Myocyte (in vitro differentiated cells): ENCODE measurements around the gene SLAMF1. TPM values are rescaled to one million over a fixed set of nuclear protein-coding genes. Genes with fewer than 3 reads are reported as not detected.
"Not testable (repeated sequence)": the region's sequence is repeated elsewhere in the genome, so short reads cannot be mapped to it uniquely, and the experiment has no call there.

Source experiments
- DNase-seq: peaks from one replicate; pipeline ENCODE4 v3.0.0-alpha.2; 2012; ENCODE audit warnings: low read depth
- total RNA-seq: library from RNA; depleted of rRNA; stranded (reverse); fragments of >200 nt; gene quantifications from 2 replicates; pipeline ENCODE4 v1.2.3, GENCODE V29; 2014

Gene SLAMF1
- total RNA-seq, 1 donor from 2014 or later = not detected

DNA sequence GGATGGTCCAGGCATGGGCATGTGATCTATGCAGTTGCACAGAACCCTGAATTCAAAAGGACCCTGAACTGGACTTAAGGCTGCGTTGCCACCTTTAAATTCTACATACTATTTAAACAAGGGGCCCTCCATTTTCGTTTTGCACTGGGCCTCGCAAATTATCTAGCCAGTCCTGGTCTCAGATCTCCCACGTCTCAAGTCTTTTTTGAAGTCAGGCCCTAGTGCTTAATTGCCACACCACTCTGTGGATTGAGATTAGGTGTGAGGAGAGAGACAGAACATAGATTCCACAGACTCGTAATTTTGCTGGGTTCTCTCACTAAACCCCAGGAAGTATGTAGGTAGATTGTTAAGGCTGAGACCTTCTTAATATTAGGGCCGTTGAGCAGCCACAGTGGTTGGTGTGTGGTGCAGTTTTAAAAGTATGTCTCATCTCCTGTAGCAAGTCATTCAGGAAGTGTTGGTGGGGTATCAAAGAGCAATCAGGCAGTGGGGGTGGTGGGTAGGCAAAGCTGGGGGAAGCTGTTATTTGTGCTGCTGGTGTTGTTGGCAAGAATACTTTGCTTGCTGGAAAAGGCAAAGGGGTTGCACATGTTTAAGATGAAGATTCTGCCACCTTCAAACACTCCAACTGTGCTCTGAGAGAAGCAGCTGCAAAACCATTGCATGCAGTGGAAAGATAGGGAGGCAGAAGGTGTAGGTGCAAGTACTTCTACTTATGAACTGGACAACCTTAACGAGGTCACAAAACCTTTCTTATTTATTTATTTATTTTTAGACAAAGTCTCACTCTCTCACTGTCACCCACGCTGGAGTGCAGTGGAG lies 78.8 kb downstream of the SLAMF1 start:
- no peak for DNase-seq

DNA sequence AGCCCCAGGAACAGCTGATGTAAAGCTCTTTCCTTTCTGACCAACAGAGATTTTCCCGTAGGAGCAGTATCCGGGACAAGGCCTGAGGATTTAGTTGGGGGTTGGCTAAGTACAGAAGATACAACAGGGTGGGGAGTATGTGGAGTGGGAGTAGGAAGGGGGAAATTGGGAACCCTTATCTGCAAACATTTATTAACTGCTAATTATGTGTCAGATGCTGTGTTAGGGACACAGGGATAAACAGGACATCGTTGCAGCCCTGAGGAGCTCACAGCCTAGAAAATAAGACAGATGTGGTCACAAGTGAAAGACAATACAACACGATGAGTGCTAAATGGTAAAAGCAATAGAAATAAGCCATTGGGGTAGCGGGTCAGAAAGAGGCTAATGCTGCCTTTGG lies 79.5 kb downstream of the SLAMF1 start:
- DNase-seq = no peak

DNA sequence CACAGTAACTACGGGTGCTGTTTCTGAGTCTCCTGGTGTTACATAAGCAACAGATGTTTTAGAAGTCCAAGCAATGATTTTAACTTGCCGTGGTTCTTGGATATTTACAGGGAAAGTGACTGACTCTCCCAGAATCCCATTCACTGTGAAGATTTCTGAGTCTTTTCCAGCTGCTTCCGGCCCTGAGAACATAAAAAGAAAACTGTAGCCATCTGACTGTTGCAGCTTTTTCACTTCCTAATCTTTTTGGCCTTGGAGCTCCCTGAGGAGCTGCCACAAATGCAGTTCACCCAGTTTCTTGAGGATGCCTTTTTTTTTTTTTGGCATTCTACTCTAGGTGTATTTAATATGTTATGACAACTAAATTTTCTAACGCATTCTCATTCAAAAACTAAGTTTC lies 81.3 kb downstream of the SLAMF1 start:
- DNase-seq = no peak

DNA sequence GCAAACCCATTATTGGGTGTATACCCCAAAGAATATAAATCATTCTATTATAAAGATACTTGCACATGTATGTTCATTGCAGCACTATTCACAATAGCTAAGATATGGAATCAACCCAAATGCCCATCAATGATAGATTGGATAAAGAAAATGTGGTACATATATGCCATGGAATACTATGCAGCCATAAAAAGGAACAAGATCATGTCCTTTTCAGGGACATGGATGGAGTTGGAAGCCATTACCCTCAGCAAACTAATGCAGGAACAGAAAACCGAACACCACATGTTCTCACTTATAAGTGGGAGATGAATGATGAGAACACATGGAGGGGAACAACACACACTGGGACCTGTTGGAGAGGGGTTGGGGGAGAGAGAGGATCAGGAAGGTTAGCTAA lies 83.6 kb downstream of the SLAMF1 start:
- not testable (repeated sequence) for DNase-seq

DNA sequence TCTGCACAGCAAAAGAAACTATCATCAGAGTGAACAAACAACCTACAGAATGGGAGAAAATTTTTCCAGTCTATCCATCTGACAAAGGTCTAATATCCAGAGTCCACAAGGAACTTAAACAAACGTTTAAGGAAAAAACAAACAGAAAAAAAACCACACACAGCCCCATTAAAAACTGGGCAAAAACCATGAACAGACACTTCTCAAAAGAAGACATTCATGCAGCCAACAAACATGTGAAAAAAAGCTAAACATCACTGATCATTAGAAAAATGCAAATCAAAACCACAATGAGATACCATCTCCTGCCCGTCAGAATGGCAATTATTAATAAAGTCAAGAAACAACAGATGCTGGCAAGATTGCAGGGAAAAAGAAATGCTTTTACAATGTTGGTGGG lies 84.1 kb downstream of the SLAMF1 start:
- not testable (repeated sequence) for DNase-seq

DNA sequence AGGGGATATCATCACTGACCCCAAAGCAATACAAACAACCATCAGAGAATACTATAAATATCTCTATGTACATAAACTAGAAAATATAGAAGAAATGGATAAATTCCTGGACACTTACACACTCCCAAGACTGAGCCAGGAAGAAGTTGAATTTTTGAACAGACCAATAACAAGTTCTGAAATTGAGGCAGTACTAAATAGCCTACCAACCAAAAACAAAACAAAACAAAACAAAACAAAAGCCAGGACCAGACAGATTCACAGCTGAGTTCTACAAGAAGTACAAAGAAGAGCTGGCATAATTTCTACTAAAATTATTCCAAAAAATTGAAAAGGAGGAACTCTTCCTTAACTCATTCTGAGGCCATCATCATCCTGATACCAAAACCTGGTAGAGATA lies 86.0 kb downstream of the SLAMF1 start:
- no peak for DNase-seq

DNA sequence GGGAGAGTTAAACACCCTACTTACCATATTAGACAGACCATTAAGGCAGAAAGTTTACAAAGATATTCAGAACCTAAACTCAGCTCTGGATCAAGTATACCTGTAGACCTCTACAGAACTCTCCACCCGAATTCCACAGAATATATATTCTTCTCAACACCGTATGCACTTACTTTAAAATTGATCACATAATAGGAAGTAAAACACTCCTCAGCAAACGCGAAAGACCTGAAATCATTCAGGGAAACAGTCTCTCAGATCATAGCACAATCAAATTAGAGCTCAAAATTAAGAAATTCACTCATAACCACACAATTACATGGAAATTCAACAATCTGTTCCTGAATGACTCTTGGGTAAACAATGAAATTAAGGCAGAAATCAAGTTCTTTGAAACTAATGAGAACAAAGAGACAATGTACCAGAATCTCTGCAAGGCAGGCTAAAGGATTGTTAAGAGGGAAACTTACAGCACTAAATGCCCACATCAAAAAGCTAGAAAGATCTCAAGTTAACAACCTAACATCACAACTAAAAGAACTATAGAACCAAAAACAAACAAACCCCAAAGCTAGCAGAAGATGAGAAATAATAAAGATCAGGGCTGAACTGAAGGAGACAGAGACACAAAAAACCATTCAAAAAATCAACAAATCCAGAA lies 86.7 kb downstream of the SLAMF1 start:
- DNase-seq = no peak

DNA sequence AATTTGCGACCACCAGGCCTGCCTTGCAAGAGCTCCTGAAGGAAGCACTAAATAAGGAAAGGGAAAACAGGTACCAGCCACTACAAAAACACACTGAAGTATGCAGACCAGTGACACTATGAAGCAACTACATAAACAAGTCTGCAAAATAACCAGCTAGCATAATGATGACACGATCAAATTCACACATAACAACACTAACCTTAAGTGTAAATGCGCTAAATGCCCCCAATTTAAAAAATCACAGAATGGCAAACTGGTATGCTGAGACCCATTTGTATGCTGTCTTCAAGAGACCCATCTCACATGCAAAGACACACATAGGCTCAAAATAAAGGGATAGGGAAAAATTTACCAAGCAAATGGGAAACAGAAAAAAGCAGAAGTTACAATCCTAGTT lies 87.4 kb downstream of the SLAMF1 start:
- not testable (repeated sequence) for DNase-seq

DNA sequence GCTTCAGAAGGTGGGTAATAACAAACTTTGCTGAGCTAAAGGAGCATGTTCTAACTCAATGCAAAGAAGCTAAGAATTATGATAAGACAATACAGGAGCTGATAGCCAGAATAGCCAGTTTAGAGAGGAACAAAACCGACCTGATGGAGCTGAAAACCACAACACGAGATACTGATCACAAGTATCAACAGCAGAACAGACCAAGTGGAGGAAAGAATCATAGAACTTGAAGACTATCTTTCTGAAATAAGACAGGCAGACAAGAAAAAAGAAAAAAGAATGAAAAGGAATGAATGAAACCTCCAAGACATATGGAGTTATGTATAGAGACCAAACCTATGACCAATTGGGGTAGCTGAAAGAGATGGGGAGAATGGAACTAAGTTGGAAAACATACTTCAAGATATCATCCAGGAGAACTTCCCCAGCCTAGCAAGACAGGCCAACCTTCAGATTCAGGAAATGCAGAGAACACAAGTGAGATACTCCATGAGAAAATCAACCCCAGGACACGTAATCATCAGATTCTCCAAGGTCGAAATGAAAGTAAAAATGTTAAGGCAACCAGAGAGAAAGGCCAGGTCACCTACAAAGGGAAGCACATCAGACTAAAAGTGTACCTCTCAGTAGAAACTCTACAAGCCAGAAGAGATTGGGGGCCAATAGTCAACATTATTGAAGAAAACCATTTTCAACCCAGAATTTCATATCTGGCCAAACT lies 88.0 kb downstream of the SLAMF1 start:
- DNase-seq = no peak

Other genes with a start within 250 kb of the SLAMF1 start
- 0.05 and 0.21 TPM in 2 replicates for gene VANGL2, start 246.5 kb downstream of the SLAMF1 start, total RNA-seq
- gene SLAMF6, start 123.8 kb downstream of the SLAMF1 start, total RNA-seq = not detected in 2 replicates
- not detected in 2 replicates for gene CD84, start 67.5 kb downstream of the SLAMF1 start, total RNA-seq
- gene CD48, start 64.8 kb upstream of the SLAMF1 start, total RNA-seq = not detected in 2 replicates
- gene SLAMF7, start 92.2 kb upstream of the SLAMF1 start, total RNA-seq = not detected in 2 replicates
- not detected in 2 replicates for gene LY9, start 149.1 kb upstream of the SLAMF1 start, total RNA-seq
- gene CD244, start 215.8 kb upstream of the SLAMF1 start, total RNA-seq = not detected in 2 replicates
- not detected in 2 replicates for gene ITLN1, start 238.1 kb upstream of the SLAMF1 start, total RNA-seq